Kidney glomerular epithelial cell (primary cell): ENCODE data around the gene TRAF3IP1.

ENCODE experiments used
- DNase-seq: peaks from one replicate; lab custom pipeline; 2025; lab: John Stamatoyannopoulos, UW

The TRAF3IP1 gene

GRCh38 chr2:238449241-238449640 is 128.9 kb downstream of the TRAF3IP1 start:
- DNase-seq, result no peak

GRCh38 chr2:238449909-238450417 is 129.6 kb downstream of the TRAF3IP1 start:
- no peak for DNase-seq

- DNase-seq, result no peak
Measured at GRCh38 chr2:238450440-238450861, 130.1 kb downstream of the TRAF3IP1 start.
